Measurements from ENCODE around the gene C1orf50. TPM values are rescaled to one million over a fixed set of nuclear protein-coding genes. Genes with fewer than 3 reads are reported as not detected.

C1orf50 gene
- total RNA-seq, 2 donors from 2014 or later = 3.0 to 3.6 TPM

GRCh38 chr1:42786097-42786496, 19.0 kb downstream of the C1orf50 start:
- H3K36me3 ChIP-seq = no peaks in the 10 kb centered on the region
- TF ChIP-seq, protein P1, sequence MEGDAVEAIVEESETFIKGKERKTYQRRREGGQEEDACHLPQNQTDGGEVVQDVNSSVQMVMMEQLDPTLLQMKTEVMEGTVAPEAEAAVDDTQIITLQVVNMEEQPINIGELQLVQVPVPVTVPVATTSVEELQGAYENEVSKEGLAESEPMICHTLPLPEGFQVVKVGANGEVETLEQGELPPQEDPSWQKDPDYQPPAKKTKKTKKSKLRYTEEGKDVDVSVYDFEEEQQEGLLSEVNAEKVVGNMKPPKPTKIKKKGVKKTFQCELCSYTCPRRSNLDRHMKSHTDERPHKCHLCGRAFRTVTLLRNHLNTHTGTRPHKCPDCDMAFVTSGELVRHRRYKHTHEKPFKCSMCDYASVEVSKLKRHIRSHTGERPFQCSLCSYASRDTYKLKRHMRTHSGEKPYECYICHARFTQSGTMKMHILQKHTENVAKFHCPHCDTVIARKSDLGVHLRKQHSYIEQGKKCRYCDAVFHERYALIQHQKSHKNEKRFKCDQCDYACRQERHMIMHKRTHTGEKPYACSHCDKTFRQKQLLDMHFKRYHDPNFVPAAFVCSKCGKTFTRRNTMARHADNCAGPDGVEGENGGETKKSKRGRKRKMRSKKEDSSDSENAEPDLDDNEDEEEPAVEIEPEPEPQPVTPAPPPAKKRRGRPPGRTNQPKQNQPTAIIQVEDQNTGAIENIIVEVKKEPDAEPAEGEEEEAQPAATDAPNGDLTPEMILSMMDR (IDR thresholded peaks at IDR 0.05) = no peak
- no peak overlapping the region for H3K27ac ChIP-seq
- H3K4me1 ChIP-seq = peaks cover 0 to 8% of the 10 kb centered on the region in 2 donors
- H3K27me3 ChIP-seq = no peaks in the 10 kb centered on the region
- no peak overlapping the region for H3K4me3 ChIP-seq
- DNase-seq (ENCODE audit: low spot score) = no peak
- no peaks in the 10 kb centered on the region for H3K9me3 ChIP-seq

GRCh38 chr1:42788021-42788420, 21.0 kb downstream of the C1orf50 start:
- Histone ChIP-seq H3K4me1 (peaks cover 0 to 8% of the 10 kb centered on the region in 2 donors), H3K4me3 (no peak overlapping the region), H3K27me3 (no peaks in the 10 kb centered on the region), H3K27ac (no peak overlapping the region), H3K9me3 (no peaks in the 10 kb centered on the region), H3K36me3 (no peaks in the 10 kb centered on the region)
- TF ChIP-seq, protein P1 (IDR thresholded peaks at IDR 0.05) = no peak
- no peak for DNase-seq (ENCODE audit: low spot score)

DNA sequence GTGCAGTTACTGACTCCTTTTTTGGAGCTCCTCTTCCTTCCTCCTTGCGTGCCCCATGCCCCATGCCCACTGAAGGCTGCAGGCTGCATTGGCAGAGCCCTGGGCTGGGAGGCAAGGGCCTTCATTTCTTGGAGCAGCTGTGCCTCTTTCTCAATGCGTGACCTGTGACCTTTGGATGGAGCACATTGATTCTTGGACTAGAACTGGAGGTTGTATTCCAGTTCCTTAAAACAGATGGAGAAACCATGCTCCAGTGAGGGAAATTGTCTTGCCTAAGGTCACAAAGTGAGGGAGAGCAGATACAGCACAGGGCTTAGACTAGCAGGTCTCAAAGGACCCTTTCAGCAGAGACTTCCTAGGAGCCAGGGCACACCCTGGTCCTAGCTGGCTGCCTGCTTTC, 26.8 kb downstream of the C1orf50 start:
- H3K4me3 ChIP-seq = no peak overlapping the region
- no peaks in the 10 kb centered on the region for H3K27me3 ChIP-seq
- no peak for DNase-seq (ENCODE audit: low spot score)
- no peaks in the 10 kb centered on the region for H3K36me3 ChIP-seq
- H3K9me3 ChIP-seq = no peaks in the 10 kb centered on the region
- H3K4me1 ChIP-seq = no peaks in the 10 kb centered on the region
- TF ChIP-seq, protein P1 (IDR thresholded peaks at IDR 0.05) = no peak
- no peak overlapping the region for H3K27ac ChIP-seq

GRCh38 chr1:42797414-42797813, 30.4 kb downstream of the C1orf50 start:
- H3K36me3 ChIP-seq = no peaks in the 10 kb centered on the region
- no peaks in the 10 kb centered on the region for H3K27me3 ChIP-seq
- no peak for DNase-seq (ENCODE audit: low spot score)
- H3K27ac ChIP-seq = no peak overlapping the region
- no peaks in the 10 kb centered on the region for H3K9me3 ChIP-seq
- no peaks in the 10 kb centered on the region for H3K4me1 ChIP-seq
- H3K4me3 ChIP-seq = no peak overlapping the region
- TF ChIP-seq, protein P1 (IDR thresholded peaks at IDR 0.05) = no peak

DNA sequence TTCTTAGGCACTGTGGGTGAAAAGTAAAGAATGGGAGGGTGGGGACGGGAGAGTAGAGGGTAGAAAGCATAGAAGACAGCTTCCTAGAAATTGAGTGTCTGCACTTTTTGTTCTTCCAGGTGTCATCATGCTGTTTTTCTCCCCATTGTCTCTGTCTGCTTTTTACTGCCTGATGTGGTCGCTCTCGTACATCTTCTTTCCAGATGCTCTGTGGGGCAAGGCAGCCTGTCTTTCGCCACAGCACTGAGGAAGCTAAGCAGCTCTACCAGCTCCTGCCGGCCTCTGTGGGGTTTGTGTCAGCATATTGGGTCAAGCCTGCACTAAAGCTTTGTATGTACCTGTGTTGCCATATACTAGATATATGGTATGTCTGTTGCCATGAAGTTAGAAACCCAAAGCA, 30.9 kb downstream of the C1orf50 start:
- TF ChIP-seq, protein P1 (IDR thresholded peaks at IDR 0.05) = no peak

DNA sequence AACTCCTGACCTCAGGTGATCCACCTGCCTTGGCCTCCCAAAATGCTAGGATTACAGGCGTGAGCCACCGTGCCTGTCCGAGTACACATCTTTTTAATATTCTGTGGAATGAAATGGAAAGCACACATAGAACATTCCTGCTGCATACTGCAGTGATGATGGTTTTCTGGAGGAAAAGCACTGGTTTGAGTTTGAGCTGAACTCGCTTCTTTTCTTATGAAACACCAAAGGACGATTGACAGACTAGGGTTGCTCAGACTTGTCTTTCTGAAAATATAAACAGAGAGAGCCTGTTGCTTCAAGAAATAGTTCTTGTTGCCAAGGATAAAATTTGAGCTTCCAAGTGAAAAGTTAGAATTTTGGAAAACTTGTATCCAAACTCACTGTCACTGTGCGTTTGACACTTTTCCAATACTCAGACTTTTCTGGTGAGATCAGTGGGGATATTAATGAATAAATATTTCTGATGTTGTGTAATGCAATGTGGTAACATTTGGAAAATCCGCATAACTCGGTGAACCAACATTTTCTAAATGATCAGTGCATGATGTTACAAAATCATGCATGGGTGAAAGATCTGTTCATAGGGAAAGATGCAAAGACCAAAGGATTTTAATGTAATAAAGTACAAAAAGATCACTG, 34.9 kb downstream of the C1orf50 start:
- no peak overlapping the region for H3K4me3 ChIP-seq
- peaks cover 5% of the 10 kb centered on the region for H3K36me3 ChIP-seq
- no peak overlapping the region for H3K27ac ChIP-seq
- no peaks in the 10 kb centered on the region for H3K27me3 ChIP-seq
- no peaks in the 10 kb centered on the region for H3K4me1 ChIP-seq
- TF ChIP-seq, protein P1 (IDR thresholded peaks at IDR 0.05) = no peak
- DNase-seq (ENCODE audit: low spot score) = no peak
- no peaks in the 10 kb centered on the region for H3K9me3 ChIP-seq

More for the DNA sequence above, 30.9 kb downstream of the C1orf50 start:
- H3K27me3 ChIP-seq = no peaks in the 10 kb centered on the region
- no peaks in the 10 kb centered on the region for H3K4me1 ChIP-seq
- no peak for DNase-seq (ENCODE audit: low spot score)
- H3K4me3 ChIP-seq = no peak overlapping the region
- H3K9me3 ChIP-seq = no peaks in the 10 kb centered on the region
- no peaks in the 10 kb centered on the region for H3K36me3 ChIP-seq
- H3K27ac ChIP-seq = no peak overlapping the region
